Cardiac ventricle fibroblast (primary cell): ENCODE measurements around the gene PLIN4. TPM values are rescaled to one million over a fixed set of nuclear protein-coding genes. Genes with fewer than 3 reads are reported as not detected.

Experiments
- total RNA-seq: library from RNA; depleted of rRNA; stranded (reverse); fragments of >200 nt; gene quantifications from 2 replicates; pipeline ENCODE4 v1.2.3, GENCODE V29; 2015

PLIN4 gene, protein sequence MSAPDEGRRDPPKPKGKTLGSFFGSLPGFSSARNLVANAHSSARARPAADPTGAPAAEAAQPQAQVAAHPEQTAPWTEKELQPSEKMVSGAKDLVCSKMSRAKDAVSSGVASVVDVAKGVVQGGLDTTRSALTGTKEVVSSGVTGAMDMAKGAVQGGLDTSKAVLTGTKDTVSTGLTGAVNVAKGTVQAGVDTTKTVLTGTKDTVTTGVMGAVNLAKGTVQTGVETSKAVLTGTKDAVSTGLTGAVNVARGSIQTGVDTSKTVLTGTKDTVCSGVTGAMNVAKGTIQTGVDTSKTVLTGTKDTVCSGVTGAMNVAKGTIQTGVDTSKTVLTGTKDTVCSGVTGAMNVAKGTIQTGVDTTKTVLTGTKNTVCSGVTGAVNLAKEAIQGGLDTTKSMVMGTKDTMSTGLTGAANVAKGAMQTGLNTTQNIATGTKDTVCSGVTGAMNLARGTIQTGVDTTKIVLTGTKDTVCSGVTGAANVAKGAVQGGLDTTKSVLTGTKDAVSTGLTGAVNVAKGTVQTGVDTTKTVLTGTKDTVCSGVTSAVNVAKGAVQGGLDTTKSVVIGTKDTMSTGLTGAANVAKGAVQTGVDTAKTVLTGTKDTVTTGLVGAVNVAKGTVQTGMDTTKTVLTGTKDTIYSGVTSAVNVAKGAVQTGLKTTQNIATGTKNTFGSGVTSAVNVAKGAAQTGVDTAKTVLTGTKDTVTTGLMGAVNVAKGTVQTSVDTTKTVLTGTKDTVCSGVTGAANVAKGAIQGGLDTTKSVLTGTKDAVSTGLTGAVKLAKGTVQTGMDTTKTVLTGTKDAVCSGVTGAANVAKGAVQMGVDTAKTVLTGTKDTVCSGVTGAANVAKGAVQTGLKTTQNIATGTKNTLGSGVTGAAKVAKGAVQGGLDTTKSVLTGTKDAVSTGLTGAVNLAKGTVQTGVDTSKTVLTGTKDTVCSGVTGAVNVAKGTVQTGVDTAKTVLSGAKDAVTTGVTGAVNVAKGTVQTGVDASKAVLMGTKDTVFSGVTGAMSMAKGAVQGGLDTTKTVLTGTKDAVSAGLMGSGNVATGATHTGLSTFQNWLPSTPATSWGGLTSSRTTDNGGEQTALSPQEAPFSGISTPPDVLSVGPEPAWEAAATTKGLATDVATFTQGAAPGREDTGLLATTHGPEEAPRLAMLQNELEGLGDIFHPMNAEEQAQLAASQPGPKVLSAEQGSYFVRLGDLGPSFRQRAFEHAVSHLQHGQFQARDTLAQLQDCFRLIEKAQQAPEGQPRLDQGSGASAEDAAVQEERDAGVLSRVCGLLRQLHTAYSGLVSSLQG (N-terminal part only)
- total RNA-seq: 11.9 and 12.7 TPM in 2 replicates

DNA sequence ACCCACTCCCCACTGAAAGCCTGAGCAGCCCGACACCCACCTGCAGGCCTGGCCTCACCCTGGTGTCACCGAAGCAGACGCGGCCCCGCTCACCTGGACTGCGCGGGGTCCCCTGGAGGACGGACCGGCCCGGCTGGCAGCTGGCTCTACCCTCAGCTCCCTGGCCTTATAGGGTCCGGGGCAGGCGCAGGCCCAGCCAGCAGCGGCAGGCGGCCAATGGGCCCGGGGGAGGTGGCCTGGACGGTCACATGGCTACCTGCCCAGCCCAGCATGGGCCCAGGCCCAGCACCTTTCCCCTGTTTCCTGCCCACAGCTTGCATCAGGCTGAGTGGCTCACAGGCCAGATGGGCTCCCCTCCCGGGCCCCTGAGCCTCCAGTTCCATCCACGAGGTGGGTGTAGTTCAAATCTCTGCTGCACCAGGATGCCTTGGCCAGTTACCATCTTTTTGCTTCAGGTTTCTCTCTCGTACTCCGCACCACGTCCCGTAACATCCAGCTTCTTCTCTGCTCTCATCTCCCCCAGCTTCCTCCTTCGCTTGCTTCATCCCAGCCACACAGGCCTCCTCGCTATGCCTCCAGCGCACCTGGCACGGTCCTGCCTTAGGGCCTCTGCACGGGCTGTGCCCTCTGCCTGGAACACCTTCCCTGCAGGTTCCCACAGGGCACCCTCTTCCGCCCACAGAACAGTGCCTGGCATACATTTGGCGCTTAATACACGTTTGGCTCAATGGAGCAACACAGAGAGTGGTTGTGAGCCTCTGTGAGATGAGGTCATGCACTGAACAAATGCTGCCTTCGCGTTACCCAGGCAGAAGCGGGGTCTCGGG lies at the start of gene PLIN4:
PLIN4 (minus strand) TSS at position 142 of the 827 bp plus-strand sequence. CDS start 214 bp downstream, outside the sequence.

DNA sequence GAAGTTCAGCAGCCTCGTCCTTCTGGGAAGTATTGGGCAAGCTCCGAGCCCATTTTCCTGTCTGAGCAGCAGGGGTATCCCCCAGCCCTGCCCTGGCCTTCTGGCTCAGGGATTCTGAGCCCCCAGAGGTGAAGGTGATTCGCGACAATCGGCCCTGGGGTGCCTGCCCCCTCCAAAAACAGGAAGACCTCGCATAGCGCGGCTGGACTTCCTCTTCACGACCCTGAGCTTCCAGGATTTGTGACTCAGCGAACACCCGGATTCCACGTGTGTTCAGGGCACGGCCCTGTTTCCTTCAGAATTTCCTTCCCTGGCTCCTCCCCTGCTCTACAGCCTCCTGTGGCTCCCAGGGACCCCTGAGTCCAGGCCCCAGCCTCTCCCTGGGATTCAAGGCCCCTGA lies 41.3 kb upstream of the PLIN4 start, which contains the start of gene SEMA6B:
SEMA6B (minus strand) TSS at position 116 of the 400 bp plus-strand sequence. CDS start 1,227 bp downstream, outside the sequence.

GRCh38 chr19:4539693-4540581 lies 21.7 kb upstream of the PLIN4 start, which contains the start of gene LRG1:
TSS of gene LRG1 (minus strand) at chr19:4540036. CDS start at chr19:4540013, 23 bp downstream.

GRCh38 chr19:4534836-4535658 lies 16.8 kb upstream of the PLIN4 start, which contains the start of gene PLIN5:
TSS of gene PLIN5 (minus strand) at chr19:4535224. CDS start at chr19:4534074, 1,150 bp downstream.

DNA sequence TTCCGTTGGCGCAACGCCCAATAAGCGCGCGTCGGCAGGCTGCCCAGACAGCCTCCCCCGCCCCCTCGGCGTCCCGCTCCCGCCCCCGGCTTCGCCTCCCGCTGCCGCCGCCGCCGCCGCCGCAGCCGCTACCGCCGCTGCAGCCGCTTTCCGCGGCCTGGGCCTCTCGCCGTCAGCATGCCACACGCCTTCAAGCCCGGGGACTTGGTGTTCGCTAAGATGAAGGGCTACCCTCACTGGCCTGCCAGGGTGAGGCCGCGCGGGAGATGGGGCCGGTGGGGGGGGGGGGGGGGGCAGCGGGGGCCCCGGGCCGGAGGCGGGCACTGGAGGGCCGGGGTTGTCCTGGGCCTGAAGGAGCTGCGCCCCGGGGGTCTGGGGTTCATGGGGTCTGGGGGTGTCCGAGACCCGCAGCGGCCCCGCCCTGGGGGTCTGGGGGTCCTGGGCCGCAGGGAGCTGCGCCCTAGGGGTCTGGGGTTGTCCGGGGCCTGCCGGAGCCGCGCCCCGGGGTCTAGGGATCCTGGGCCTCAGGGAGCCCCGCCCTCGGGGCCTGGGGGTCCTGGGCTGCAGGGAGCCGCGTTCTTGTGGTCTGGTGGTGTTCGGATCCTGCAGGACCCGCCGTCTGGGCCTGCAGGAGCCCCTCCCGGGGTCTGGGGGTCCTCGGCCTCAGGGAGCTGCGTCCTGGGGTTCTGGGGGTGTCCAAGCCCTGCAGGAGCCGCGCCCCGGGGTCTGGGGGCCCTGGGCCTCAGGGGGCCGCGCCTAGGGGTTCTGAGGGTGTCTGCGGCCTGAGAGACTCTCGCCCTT lies 45.9 kb downstream of the PLIN4 start, which contains the start of gene HDGFL2:
HDGFL2 (plus strand) TSS at position 124 of the 801 bp plus-strand sequence; CDS start at position 178, 54 bp downstream.

DNA sequence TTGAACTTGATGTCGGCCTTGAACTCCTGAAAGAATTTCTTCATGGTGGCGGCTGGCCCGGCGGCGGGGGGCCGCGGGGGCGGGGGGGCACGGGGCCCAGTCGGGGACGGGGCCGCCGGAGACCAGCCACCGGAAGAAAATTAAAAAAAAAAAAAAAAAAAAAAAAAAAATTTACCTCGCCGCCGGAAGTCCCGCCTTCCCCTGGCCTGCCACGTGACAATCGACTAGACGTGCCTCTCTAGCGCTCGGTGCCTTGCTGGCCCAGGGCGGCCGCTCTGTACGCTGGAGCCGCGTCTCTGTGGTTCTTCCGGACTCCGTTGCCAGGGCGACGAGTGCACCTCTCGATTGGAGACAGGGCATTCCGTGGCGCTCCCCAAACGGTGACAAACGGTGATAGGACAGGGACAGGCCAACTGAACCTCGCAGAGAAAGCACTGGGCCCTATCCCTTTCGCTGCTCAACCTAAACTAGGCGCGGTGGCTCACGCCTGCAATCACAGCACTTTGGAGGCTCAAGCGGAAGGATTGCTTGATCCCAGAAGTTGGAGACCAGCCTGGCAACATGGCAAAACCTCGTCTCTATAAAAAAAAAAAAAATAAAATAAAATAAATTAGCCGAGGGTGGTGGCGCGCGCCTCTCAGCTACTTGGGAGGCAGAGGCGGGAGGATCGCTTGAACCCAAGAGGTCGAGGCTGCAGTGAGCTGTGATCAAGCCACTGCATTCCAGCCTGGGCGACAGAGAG lies 60.5 kb downstream of the PLIN4 start, which contains the start of gene UBXN6:
UBXN6 (minus strand) TSS at position 141 of the 742 bp plus-strand sequence; CDS start at position 44, 97 bp downstream.

Other genes with a start within 250 kb of the PLIN4 start
- not detected in 2 replicates for gene SHD, start 239.2 kb downstream of the PLIN4 start, total RNA-seq
- not detected in 2 replicates for gene TMIGD2, start 216.1 kb downstream of the PLIN4 start, total RNA-seq
- gene FSD1, start 213.9 kb downstream of the PLIN4 start, total RNA-seq: 0.69 and 4.2 TPM in 2 replicates
- 3.6 TPM in 2 replicates for gene STAP2, start 179.7 kb downstream of the PLIN4 start, total RNA-seq
- gene MPND, start 174.9 kb downstream of the PLIN4 start, total RNA-seq: 2.7 and 4.0 TPM in 2 replicates
- 76.0 and 86.1 TPM in 2 replicates for gene SH3GL1, start 117.9 kb downstream of the PLIN4 start, total RNA-seq
- gene CHAF1A, start 115.8 kb downstream of the PLIN4 start, total RNA-seq: 2.7 and 2.9 TPM in 2 replicates
- 53.5 and 63.2 TPM in 2 replicates for gene UBXN6, start 60.7 kb downstream of the PLIN4 start, total RNA-seq
- gene HDGFL2, start 46.2 kb downstream of the PLIN4 start, total RNA-seq: 53.7 and 63.0 TPM in 2 replicates
- 0.59 and 1.4 TPM in 2 replicates for gene PLIN5, start 16.7 kb upstream of the PLIN4 start, total RNA-seq
- 1.4 and 1.5 TPM in 2 replicates for gene LRG1, start 21.6 kb upstream of the PLIN4 start, total RNA-seq
- 11.2 and 12.2 TPM in 2 replicates for gene SEMA6B, start 41.2 kb upstream of the PLIN4 start, total RNA-seq
- gene TNFAIP8L1, start 121.0 kb upstream of the PLIN4 start, total RNA-seq: 7.9 and 8.5 TPM in 2 replicates
- gene MYDGF, start 151.9 kb upstream of the PLIN4 start, total RNA-seq: 88.0 and 93.9 TPM in 2 replicates
- gene DPP9, start 205.4 kb upstream of the PLIN4 start, total RNA-seq: 34.0 and 51.1 TPM in 2 replicates